Transverse colon (tissue), 4 donors: ENCODE results near the gene LALBA. TPM values are rescaled to one million over a fixed set of nuclear protein-coding genes. Genes with fewer than 3 reads are reported as not detected.
"Not testable (repeated sequence)": the region's sequence is repeated elsewhere in the genome, so short reads cannot be mapped to it uniquely, and the experiment has no call there.

ENCODE experiments used
- DNase-seq: peaks from one replicate; pipeline ENCODE4 v3.0.0-alpha.2; 2019
- H3K27ac ChIP-seq, 4 donors: fragments of 200-600 bp; sonication (generic); 2 replicates each; pipeline ENCODE4 v1.5.1; 2016 to 2018; ENCODE audit warnings: inconsistent platforms in 4 of 4
- H3K27me3 ChIP-seq: fragments of 200-600 bp; sonication (generic); 2 replicates; pipeline ENCODE4 v1.5.1; 2017; ENCODE audit warnings: inconsistent platforms
- H3K36me3 ChIP-seq, 4 donors: fragments of 200-600 bp; sonication (generic); 2 replicates each; pipeline ENCODE4 v1.5.1; 2017 to 2019; ENCODE audit warnings: inconsistent platforms in 4 of 4
- H3K4me1 ChIP-seq, 4 donors: fragments of 200-600 bp; sonication (generic); 2 replicates each; pipeline ENCODE4 v1.5.1; 2017 to 2020; ENCODE audit warnings: inconsistent platforms in 4 of 4
- H3K4me3 ChIP-seq, 4 donors: fragments of 200-600 bp; sonication (generic); 1 replicate in 1 of 4; 2 replicates in 3 of 4; pipeline versions ENCODE4 v1.5.1 to v1.6.1; 2017 to 2019; ENCODE audit warnings: inconsistent platforms in 4 of 4
- H3K9me3 ChIP-seq, 2 donors: fragments of 200-600 bp; sonication (generic); 2 replicates each; pipeline ENCODE4 v1.5.1; 2017 to 2019; ENCODE audit warnings: inconsistent platforms in 2 of 2
- CTCF ChIP-seq, 5 experiments: fragments of 200-600 bp in 3 of 5; fragments of 450-650 bp in 2 of 5; sonication (generic) in 3 of 5; IDR thresholded peaks; 1 replicate in 2 of 5; 2 replicates in 3 of 5; pipeline ENCODE4 v1.5.1; 2016 to 2017; ENCODE audit warnings: antibody characterized with exemption in 5 of 5, inconsistent platforms in 3 of 5, mild to moderate bottlenecking in 2 of 5, moderate library complexity in 1 of 5
- EP300 ChIP-seq: sonication (generic); formaldehyde crosslinking; IDR thresholded peaks from one replicate; pipeline ENCODE4 v1.6.1; 2017; ENCODE audit warnings: antibody characterized with exemption, low read depth
- POLR2A ChIP-seq: fragments of 450-650 bp; IDR thresholded peaks from one replicate; pipeline ENCODE4 v1.6.1; 2016; ENCODE audit warnings: antibody characterized with exemption, mild to moderate bottlenecking, moderate library complexity
- POLR2AphosphoS5 ChIP-seq, 3 donors: sonication (generic); formaldehyde crosslinking; IDR thresholded peaks; one replicate each; pipeline ENCODE4 v1.6.1; 2016; ENCODE audit warnings: antibody characterized with exemption in 3 of 3
- WGBS, 2 donors: methylation state at CpG; one replicate each; pipeline ENCODE4 v1.1.5; 2018; ENCODE audit warnings: low coverage in 1 of 2; 5-methylcytosine and 5-hydroxymethylcytosine counted together
- in situ Hi-C, 4 donors: fragments of 200-750 bp; cut with MboI; loops; one replicate each; pipeline versions ENCODE4 v1.15.0 to v1.15.1; 2017; ENCODE audit warnings: low sequenced_read_pairs in 3 of 4, low pct_ligation_motif_present in 1 of 4, low pct_unique_long_range_greater_than_20kb in 1 of 4
- intact Hi-C: fragments of 100-400 bp; cut with DNase I; formaldehyde crosslinking; loops from one replicate; pipeline ENCODE4 v1.15.1; 2023; ENCODE audit warnings: low total_unique reads
- total RNA-seq, 4 donors: library from RNA; depleted of rRNA; stranded (reverse); fragments of >200 nt; gene quantifications; one replicate each; pipeline ENCODE4 v1.1.0, GENCODE V29; 2016

Gene LALBA
- total RNA-seq, 4 donors from 2014 or later, result not detected

GRCh38 chr12:48567731-48568130 is 2.1 kb downstream of the LALBA start:
- TF ChIP-seq POLR2AphosphoS5 (IDR thresholded peaks at IDR 0.05), result no peak
- TF ChIP-seq POLR2A, result no peak
- no peak for TF ChIP-seq CTCF (IDR thresholded peaks at IDR 0.05)
- TF ChIP-seq EP300, result no peak
- Histone ChIP-seq H3K4me1 (no peaks in the 10 kb centered on the region), H3K4me3 (no peak overlapping the region), H3K36me3 (no peaks in the 10 kb centered on the region), H3K27me3 (peaks cover 6% of the 10 kb centered on the region), H3K9me3 (no peaks in the 10 kb centered on the region), H3K27ac (no peak overlapping the region)
- intact Hi-C loops, result no loop called here
- 82 to 94% methylated on average over 4 of the region's 4 CpGs for WGBS, 2 donors
- DNase-seq, result no peak
- in situ Hi-C loops, result no loop called here

GRCh38 chr12:48557919-48558318 is 11.9 kb downstream of the LALBA start:
- intact Hi-C loops, result no loop called here
- 89 to 94% methylated on average over 4 of the region's 4 CpGs for WGBS, 2 donors

GRCh38 chr12:48556631-48557030 is 13.2 kb downstream of the LALBA start:
- DNase-seq, result no peak
- no peak overlapping the region for H3K4me3 ChIP-seq
- TF ChIP-seq EP300, result no peak
- TF ChIP-seq POLR2AphosphoS5 (IDR thresholded peaks at IDR 0.05), result no peak
- TF ChIP-seq POLR2A, result no peak
- no peak for TF ChIP-seq CTCF (IDR thresholded peaks at IDR 0.05)
- in situ Hi-C loops, result no loop called here
- H3K4me1 ChIP-seq, result no peaks in the 10 kb centered on the region
- 40 to 78% methylated on average over 1 to 6 of the region's 6 CpGs for WGBS, 2 donors
- H3K36me3 ChIP-seq, result no peaks in the 10 kb centered on the region
- no peaks in the 10 kb centered on the region for H3K27me3 ChIP-seq
- intact Hi-C loops, result no loop called here
- H3K9me3 ChIP-seq, result no peaks in the 10 kb centered on the region
- H3K27ac ChIP-seq, result no peak overlapping the region

More at GRCh38 chr12:48557919-48558318, 11.9 kb downstream of the LALBA start:
- Histone ChIP-seq H3K27me3 (peaks cover 3% of the 10 kb centered on the region), H3K36me3 (no peaks in the 10 kb centered on the region), H3K27ac (no peak overlapping the region), H3K9me3 (no peaks in the 10 kb centered on the region), H3K4me3 (no peak overlapping the region), H3K4me1 (no peaks in the 10 kb centered on the region)
- in situ Hi-C loops, result no loop called here
- TF ChIP-seq POLR2A, result no peak
- DNase-seq, result no peak

- peak; percentile 9 for DNase-seq
- H3K4me3 ChIP-seq, H3K4me1 ChIP-seq, H3K27me3 ChIP-seq, in situ Hi-C loops, H3K27ac ChIP-seq, H3K9me3 ChIP-seq, intact Hi-C loops, H3K36me3 ChIP-seq: not testable (repeated sequence)
- WGBS, 2 donors, result 32% methylated on average over 11 of the region's 11 CpGs; no CpG with 5 or more reads in 1 of the 2 donors
These were observed 16.0 kb downstream of the LALBA start for GRCh38 chr12:48553666-48554343.

- in situ Hi-C loops, result not testable (repeated sequence)
These were observed 18.2 kb downstream of the LALBA start for GRCh38 chr12:48551636-48552035.

GRCh38 chr12:48547012-48547411 is 22.8 kb downstream of the LALBA start:
- H3K4me3 ChIP-seq, DNase-seq, H3K9me3 ChIP-seq, H3K4me1 ChIP-seq, H3K27ac ChIP-seq, H3K36me3 ChIP-seq, H3K27me3 ChIP-seq, intact Hi-C loops, in situ Hi-C loops: not testable (repeated sequence)
- WGBS, 2 donors, result 83% methylated on average over 3 of the region's 3 CpGs; no CpG with 5 or more reads in 1 of the 2 donors

More at GRCh38 chr12:48551636-48552035, 18.2 kb downstream of the LALBA start:
- H3K27ac ChIP-seq, H3K9me3 ChIP-seq, DNase-seq, H3K36me3 ChIP-seq, H3K4me1 ChIP-seq, H3K4me3 ChIP-seq, intact Hi-C loops, H3K27me3 ChIP-seq: not testable (repeated sequence)
- WGBS, 2 donors, result 88 to 93% methylated on average over 3 to 12 of the region's 13 CpGs
